Measurements from ENCODE around the gene BRCC3. TPM values are rescaled to one million over a fixed set of nuclear protein-coding genes. Genes with fewer than 3 reads are reported as not detected.

Gene BRCC3
- total and polyA plus RNA-seq, 12 donors: 4.9 to 20.3 (median 15.8) TPM

- DNase-seq (no peak), ATAC-seq (peak in 1 of 8 donors; percentile 35)
- Histone ChIP-seq H3K27me3 (no peaks in the 10 kb centered on the region), H3K4me1 (no peaks in the 10 kb centered on the region), H3K36me3 (peaks cover 0 to 9% (median 0%) of the 10 kb centered on the region in 9 donors), H3K4me3 (no peak overlapping the region), H3K9me3 (peaks cover 0 to 18% (median 4%) of the 10 kb centered on the region in 11 donors), H3K27ac (no peak overlapping the region)
- TF ChIP-seq CTCF (IDR thresholded peaks at IDR 0.05): no peak
- intact Hi-C loops (cut with DNase I): no loop called here
Observed at GRCh38 chrX:155127940-155128339, 56.6 kb downstream of the BRCC3 start.

- WGBS, 2 donors: 100% methylated on average over 1 of the region's 1 CpG
- intact Hi-C loops (cut with DNase I): no loop called here
Observed at GRCh38 chrX:155132110-155132509, 60.8 kb downstream of the BRCC3 start.

GRCh38 chrX:155134255-155134654 lies 62.9 kb downstream of the BRCC3 start:
- intact Hi-C loops (cut with DNase I): no loop called here
- H3K9me3 ChIP-seq: peaks cover 0 to 8% (median 0%) of the 10 kb centered on the region in 11 donors
- WGBS, 2 donors: 83 to 84% methylated on average over 4 of the region's 4 CpGs
- H3K36me3 ChIP-seq: no peaks in the 10 kb centered on the region
- TF ChIP-seq CTCF (IDR thresholded peaks at IDR 0.05): no peak
- no peak overlapping the region for H3K4me3 ChIP-seq
- ATAC-seq: no peak
- no peak for DNase-seq
- H3K4me1 ChIP-seq: no peaks in the 10 kb centered on the region
- no peak overlapping the region for H3K27ac ChIP-seq
- H3K27me3 ChIP-seq: no peaks in the 10 kb centered on the region

More at GRCh38 chrX:155132110-155132509, 60.8 kb downstream of the BRCC3 start:
- no peak for TF ChIP-seq CTCF (IDR thresholded peaks at IDR 0.05)
- Histone ChIP-seq H3K27me3 (no peaks in the 10 kb centered on the region), H3K9me3 (peaks cover 0 to 18% (median 4%) of the 10 kb centered on the region in 11 donors), H3K4me3 (no peak overlapping the region), H3K4me1 (no peaks in the 10 kb centered on the region), H3K36me3 (no peaks in the 10 kb centered on the region), H3K27ac (no peak overlapping the region)
- DNase-seq (no peak), ATAC-seq (no peak)

DNA sequence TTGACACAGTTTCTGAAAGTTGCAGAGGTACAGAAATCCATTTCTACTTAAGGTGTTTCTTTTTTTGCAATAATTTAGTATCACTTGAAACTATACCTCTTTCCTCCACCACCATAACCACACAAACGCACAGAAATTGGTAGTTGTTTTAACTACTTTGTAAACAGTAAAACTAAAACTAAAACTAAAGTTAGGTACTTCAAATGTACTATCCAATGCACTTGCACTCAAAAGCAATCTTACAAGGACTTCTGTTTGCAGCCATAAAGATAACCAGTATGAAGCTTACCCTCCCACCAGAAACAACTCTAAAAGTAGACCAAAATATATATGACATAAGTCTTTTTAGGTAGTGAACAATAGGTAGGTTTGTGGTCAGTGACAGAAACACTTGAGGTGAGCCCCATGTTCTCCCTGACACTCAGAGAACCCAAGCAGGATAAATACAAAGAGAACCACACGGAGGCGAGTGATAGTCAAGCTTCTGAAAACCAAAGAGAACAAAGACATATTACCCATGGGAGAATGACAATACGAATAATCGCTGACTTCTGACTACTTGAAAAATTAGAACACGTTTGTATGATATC lies 72.7 kb downstream of the BRCC3 start:
- TF ChIP-seq CTCF (IDR thresholded peaks at IDR 0.05): no peak
- no peak overlapping the region for H3K27ac ChIP-seq
- H3K4me3 ChIP-seq: no peak overlapping the region
- H3K27me3 ChIP-seq: peaks cover 0 to 4% (median 0%) of the 10 kb centered on the region in 7 donors
- H3K9me3 ChIP-seq: no peaks in the 10 kb centered on the region
- no peak for ATAC-seq
- H3K4me1 ChIP-seq: no peaks in the 10 kb centered on the region
- 83 to 88% methylated on average over 6 of the region's 6 CpGs for WGBS, 2 donors
- intact Hi-C loops (cut with DNase I): no loop called here
- DNase-seq: no peak
- H3K36me3 ChIP-seq: no peaks in the 10 kb centered on the region
